Measurements from ENCODE around the gene MGME1. TPM values are rescaled to one million over a fixed set of nuclear protein-coding genes. Genes with fewer than 3 reads are reported as not detected.
A peak's percentile ranks its signal among the peaks of the same experiment; 100 is the strongest.

The MGME1 gene
- polyA plus RNA-seq, 3 donors = 40.1 to 46.0 (median 41.4) TPM

- DNase-seq (ENCODE audit: extremely low read depth in 1 of 11, low read depth in 9 of 11, low spot score in 4 of 11) = no peak
Observed at GRCh38 chr20:17969884-17970409, 1.1 kb downstream of the MGME1 start.

- no peak for DNase-seq (ENCODE audit: extremely low read depth in 1 of 11, low read depth in 9 of 11, low spot score in 4 of 11)
Observed at GRCh38 chr20:17971300-17972013, 2.6 kb downstream of the MGME1 start.

- no peak for DNase-seq (ENCODE audit: extremely low read depth in 1 of 11, low read depth in 9 of 11, low spot score in 4 of 11)
Observed at GRCh38 chr20:17972121-17972520, 3.3 kb downstream of the MGME1 start.

- DNase-seq (ENCODE audit: extremely low read depth in 1 of 11, low read depth in 9 of 11, low spot score in 4 of 11) = no peak
Observed at GRCh38 chr20:17976305-17976704, 7.5 kb downstream of the MGME1 start.

- DNase-seq (ENCODE audit: extremely low read depth in 1 of 11, low read depth in 9 of 11, low spot score in 4 of 11) = no peak
Observed at GRCh38 chr20:17985388-17986018, 16.7 kb downstream of the MGME1 start.

- no peak for DNase-seq (ENCODE audit: extremely low read depth in 1 of 11, low read depth in 9 of 11, low spot score in 4 of 11)
Observed at GRCh38 chr20:17987988-17988387, 19.2 kb downstream of the MGME1 start.

GRCh38 chr20:17990278-17990972, 21.6 kb downstream of the MGME1 start:
- no peak for DNase-seq (ENCODE audit: extremely low read depth in 1 of 11, low read depth in 9 of 11, low spot score in 4 of 11)

- DNase-seq (ENCODE audit: extremely low read depth in 1 of 11, low read depth in 9 of 11, low spot score in 4 of 11) = no peak
Observed at GRCh38 chr20:17992224-17992637, 23.4 kb downstream of the MGME1 start.

GRCh38 chr20:17992847-17993513, 24.2 kb downstream of the MGME1 start:
- DNase-seq (ENCODE audit: extremely low read depth in 1 of 11, low read depth in 9 of 11, low spot score in 4 of 11) = no peak

GRCh38 chr20:17993546-17993945, 24.7 kb downstream of the MGME1 start:
- DNase-seq (ENCODE audit: extremely low read depth in 1 of 11, low read depth in 9 of 11, low spot score in 4 of 11) = no peak

GRCh38 chr20:17995967-17996819, 27.4 kb downstream of the MGME1 start:
- DNase-seq (ENCODE audit: extremely low read depth in 1 of 11, low read depth in 9 of 11, low spot score in 4 of 11) = peak in 3 of 11 donors; percentile 43 to 56 (median 48)

GRCh38 chr20:17998446-17998845, 29.6 kb downstream of the MGME1 start:
- DNase-seq (ENCODE audit: extremely low read depth in 1 of 11, low read depth in 9 of 11, low spot score in 4 of 11) = no peak

- no peak for DNase-seq (ENCODE audit: extremely low read depth in 1 of 11, low read depth in 9 of 11, low spot score in 4 of 11)
Observed at GRCh38 chr20:17999566-17999965, 30.7 kb downstream of the MGME1 start.

GRCh38 chr20:18001131-18001921, 32.5 kb downstream of the MGME1 start:
- DNase-seq (ENCODE audit: extremely low read depth in 1 of 11, low read depth in 9 of 11, low spot score in 4 of 11) = no peak

GRCh38 chr20:18003897-18004296, 35.1 kb downstream of the MGME1 start:
- no peak for DNase-seq (ENCODE audit: extremely low read depth in 1 of 11, low read depth in 9 of 11, low spot score in 4 of 11)

- DNase-seq (ENCODE audit: extremely low read depth in 1 of 11, low read depth in 9 of 11, low spot score in 4 of 11) = no peak
Observed at GRCh38 chr20:18004384-18005031, 35.7 kb downstream of the MGME1 start.

All from renal cortex interstitium (tissue), 11 donors.